ENCODE data around the gene INVS.
A peak's percentile ranks its signal among the peaks of the same experiment; 100 is the strongest.
"Not testable (repeated sequence)": the region's sequence is repeated elsewhere in the genome, so short reads cannot be mapped to it uniquely, and the experiment has no call there.

INVS gene

GRCh38 chr9:100317706-100318105 is 218.7 kb downstream of the INVS start:
- no peaks in the 10 kb centered on the region for H3K9me3 ChIP-seq (ENCODE audit: control insufficient read depth, insufficient read depth, low read length)
- H3K4me1 ChIP-seq (ENCODE audit: control insufficient read depth, low read length) = no peaks in the 10 kb centered on the region
- H3F3A ChIP-seq (ENCODE audit: control insufficient read depth, insufficient read depth) = no peaks in the 10 kb centered on the region
- H3K9me2 ChIP-seq (replicated peaks; ENCODE audit: control insufficient read depth, low read length) = no peaks in the 10 kb centered on the region
- H3K36me3 ChIP-seq (ENCODE audit: control insufficient read depth, low read length) = peaks cover 86% of the 10 kb centered on the region
- no peak overlapping the region for H3K27ac ChIP-seq (ENCODE audit: low read depth, low read length)
- H3K4me2 ChIP-seq (ENCODE audit: low read length) = no peak overlapping the region
- TF ChIP-seq CTCF (IDR thresholded peaks at IDR 0.05; ENCODE audit: low read depth, low read length, poor library complexity, severe bottlenecking) = no peak
- TF ChIP-seq EZH2phosphoT487 (IDR thresholded peaks at IDR 0.05; ENCODE audit: borderline replicate concordance, low read length) = no peak
- H3K79me2 ChIP-seq (ENCODE audit: control insufficient read depth, low read length) = peaks cover 67% of the 10 kb centered on the region
- 0 out of 2 replicates have a peak, but pooled peaks cover under 1% of the 10 kb centered on the region for H4K20me1 ChIP-seq (ENCODE audit: control insufficient read depth, insufficient read depth, low read depth, low read length)
- H3K4me3 ChIP-seq (ENCODE audit: low read length) = no peak overlapping the region
- H3K27me3 ChIP-seq (ENCODE audit: control insufficient read depth, low read length) = no peaks in the 10 kb centered on the region

GRCh38 chr9:100322954-100323536 is 224.0 kb downstream of the INVS start:
- H3K4me2 ChIP-seq (ENCODE audit: low read length) = no peak overlapping the region
- H3K27me3 ChIP-seq (ENCODE audit: control insufficient read depth, low read length) = no peaks in the 10 kb centered on the region
- H3K4me3 ChIP-seq (ENCODE audit: low read length) = no peak overlapping the region
- peaks cover 14% of the 10 kb centered on the region; the same call in 1 of the 2 replicates for H3F3A ChIP-seq (ENCODE audit: control insufficient read depth, insufficient read depth)
- H4K20me1 ChIP-seq (ENCODE audit: control insufficient read depth, insufficient read depth, low read depth, low read length) = peaks cover 8% of the 10 kb centered on the region; the same call in 1 of the 2 replicates
- TF ChIP-seq CTCF (IDR thresholded peaks at IDR 0.05; ENCODE audit: low read depth, low read length, poor library complexity, severe bottlenecking) (peak; percentile 71), EZH2phosphoT487 (IDR thresholded peaks at IDR 0.05; ENCODE audit: borderline replicate concordance, low read length) (no peak)
- no peak overlapping the region for H3K27ac ChIP-seq (ENCODE audit: low read depth, low read length)
- H3K9me2 ChIP-seq (replicated peaks; ENCODE audit: control insufficient read depth, low read length) = no peaks in the 10 kb centered on the region
- no peaks in the 10 kb centered on the region for H3K4me1 ChIP-seq (ENCODE audit: control insufficient read depth, low read length)
- peaks cover 42% of the 10 kb centered on the region for H3K79me2 ChIP-seq (ENCODE audit: control insufficient read depth, low read length)
- no peaks in the 10 kb centered on the region for H3K9me3 ChIP-seq (ENCODE audit: control insufficient read depth, insufficient read depth, low read length)
- peaks cover 82% of the 10 kb centered on the region for H3K36me3 ChIP-seq (ENCODE audit: control insufficient read depth, low read length)

DNA sequence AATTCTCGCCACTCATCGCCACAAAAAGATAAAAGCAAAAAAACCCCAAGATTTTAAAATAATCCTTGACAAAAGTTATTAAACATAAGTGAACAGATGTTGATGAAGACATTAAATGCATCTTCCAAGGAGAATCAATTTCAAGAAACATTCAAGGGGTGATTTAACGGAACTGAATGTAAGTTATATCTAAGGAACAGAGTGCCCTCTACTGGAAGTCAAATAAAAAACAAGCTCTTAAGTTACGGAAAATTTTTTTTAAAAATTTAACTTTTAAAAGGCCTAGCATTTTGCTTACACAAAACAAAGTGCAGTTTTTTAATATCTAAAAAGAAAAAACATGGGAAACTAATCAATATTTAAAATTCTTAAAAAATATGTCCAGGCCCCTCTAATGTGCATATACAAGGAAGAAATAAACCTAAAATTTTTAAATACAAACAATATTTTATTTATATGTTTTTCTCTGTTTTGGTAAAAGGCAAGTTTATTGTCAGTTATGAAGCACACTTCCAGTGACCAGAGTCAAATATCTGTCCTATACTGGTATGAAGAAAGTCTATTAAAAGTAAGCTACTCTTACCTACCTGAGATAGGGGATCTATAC is 225.7 kb downstream of the INVS start:
- H4K20me1 ChIP-seq (ENCODE audit: control insufficient read depth, insufficient read depth, low read depth, low read length) = peaks cover 8% of the 10 kb centered on the region; the same call in 1 of the 2 replicates
- H3K4me3 ChIP-seq (ENCODE audit: low read length) = no peak overlapping the region
- no peaks in the 10 kb centered on the region for H3K9me3 ChIP-seq (ENCODE audit: control insufficient read depth, insufficient read depth, low read length)
- peaks cover 88% of the 10 kb centered on the region for H3K36me3 ChIP-seq (ENCODE audit: control insufficient read depth, low read length)
- H3K4me1 ChIP-seq (ENCODE audit: control insufficient read depth, low read length) = no peaks in the 10 kb centered on the region
- TF ChIP-seq EZH2phosphoT487 (IDR thresholded peaks at IDR 0.05; ENCODE audit: borderline replicate concordance, low read length) (no peak), CTCF (IDR thresholded peaks at IDR 0.05; ENCODE audit: low read depth, low read length, poor library complexity, severe bottlenecking) (peak; percentile 50)
- no peaks in the 10 kb centered on the region for H3K27me3 ChIP-seq (ENCODE audit: control insufficient read depth, low read length)
- peaks cover 14% of the 10 kb centered on the region; the same call in 1 of the 2 replicates for H3F3A ChIP-seq (ENCODE audit: control insufficient read depth, insufficient read depth)
- H3K4me2 ChIP-seq (ENCODE audit: low read length) = no peak overlapping the region
- no peak overlapping the region for H3K27ac ChIP-seq (ENCODE audit: low read depth, low read length)
- peaks cover 45% of the 10 kb centered on the region for H3K79me2 ChIP-seq (ENCODE audit: control insufficient read depth, low read length)
- no peaks in the 10 kb centered on the region for H3K9me2 ChIP-seq (replicated peaks; ENCODE audit: control insufficient read depth, low read length)

- H3K79me2 ChIP-seq (ENCODE audit: control insufficient read depth, low read length) = peaks cover 92% of the 10 kb centered on the region
- not testable (repeated sequence) for H3K27ac ChIP-seq (ENCODE audit: low read depth, low read length); H3K9me2 ChIP-seq (replicated peaks; ENCODE audit: control insufficient read depth, low read length); H3K4me3 ChIP-seq (ENCODE audit: low read length); H3K27me3 ChIP-seq (ENCODE audit: control insufficient read depth, low read length); H3F3A ChIP-seq (ENCODE audit: control insufficient read depth, insufficient read depth); H3K9me3 ChIP-seq (ENCODE audit: control insufficient read depth, insufficient read depth, low read length); H3K4me2 ChIP-seq (ENCODE audit: low read length)
- peaks cover 85% of the 10 kb centered on the region for H3K36me3 ChIP-seq (ENCODE audit: control insufficient read depth, low read length)
- peaks cover 28% of the 10 kb centered on the region for H3K4me1 ChIP-seq (ENCODE audit: control insufficient read depth, low read length)
- H4K20me1 ChIP-seq (ENCODE audit: control insufficient read depth, insufficient read depth, low read depth, low read length) = peaks cover 13% of the 10 kb centered on the region; the same call in 1 of the 2 replicates
Observed at GRCh38 chr9:100338736-100339135, 239.7 kb downstream of the INVS start.
